Activated naive CD8-positive, alpha-beta T cell treated with anti-CD3 and anti-CD28 coated beads, Interleukin-2, amount 10 ng/mL, durations not matched to agents 7 days and 5 days (primary cell): ENCODE data around the gene ARMC3. TPM values are rescaled to one million over a fixed set of nuclear protein-coding genes. Genes with fewer than 3 reads are reported as not detected.

Experiments used
- ATAC-seq: fragments of 150-1000 bp; cut with Tn5 transposase; one replicate; pipeline ENCODE4 v1.10.0; 2021; ENCODE audit warnings: low read depth, moderate library complexity
- POLR2A ChIA-PET: fragments of 350-600 bp; sonication (Branson Sonifier 250); formaldehyde crosslinking; loops from one replicate; lab custom pipeline; 2021; ENCODE audit warnings: antibody characterized with exemption; lab: Charles Lee
- DNase-seq: peaks from one replicate; pipeline ENCODE4 v3.0.0; 2021
- H3K27ac Mint-ChIP-seq: one replicate; pipeline ENCODE4 v1.8.0; 2022; ENCODE audit warnings: mild to moderate bottlenecking, mixed read lengths
- H3K27me3 Mint-ChIP-seq: one replicate; pipeline ENCODE4 v1.8.0; 2022; ENCODE audit warnings: mild to moderate bottlenecking, moderate library complexity, mixed read lengths
- H3K36me3 Mint-ChIP-seq: one replicate; pipeline ENCODE4 v1.8.0; 2021; ENCODE audit warnings: mild to moderate bottlenecking, mixed read lengths
- H3K4me1 Mint-ChIP-seq: one replicate; pipeline ENCODE4 v1.8.0; 2021; ENCODE audit warnings: mixed read lengths
- H3K4me3 Mint-ChIP-seq: one replicate; pipeline ENCODE4 v1.8.0; 2022; ENCODE audit warnings: mild to moderate bottlenecking, moderate library complexity, mixed read lengths
- H3K9me3 Mint-ChIP-seq: one replicate; pipeline ENCODE4 v1.8.0; 2021; ENCODE audit warnings: mixed read lengths
- total RNA-seq, 2 experiments: library from RNA; stranded (reverse); gene quantifications; one replicate each; pipeline ENCODE4 v1.2.3, GENCODE V29; 2021

The ARMC3 gene
- total RNA-seq, 2 experiments from 2014 or later = not detected

DNA sequence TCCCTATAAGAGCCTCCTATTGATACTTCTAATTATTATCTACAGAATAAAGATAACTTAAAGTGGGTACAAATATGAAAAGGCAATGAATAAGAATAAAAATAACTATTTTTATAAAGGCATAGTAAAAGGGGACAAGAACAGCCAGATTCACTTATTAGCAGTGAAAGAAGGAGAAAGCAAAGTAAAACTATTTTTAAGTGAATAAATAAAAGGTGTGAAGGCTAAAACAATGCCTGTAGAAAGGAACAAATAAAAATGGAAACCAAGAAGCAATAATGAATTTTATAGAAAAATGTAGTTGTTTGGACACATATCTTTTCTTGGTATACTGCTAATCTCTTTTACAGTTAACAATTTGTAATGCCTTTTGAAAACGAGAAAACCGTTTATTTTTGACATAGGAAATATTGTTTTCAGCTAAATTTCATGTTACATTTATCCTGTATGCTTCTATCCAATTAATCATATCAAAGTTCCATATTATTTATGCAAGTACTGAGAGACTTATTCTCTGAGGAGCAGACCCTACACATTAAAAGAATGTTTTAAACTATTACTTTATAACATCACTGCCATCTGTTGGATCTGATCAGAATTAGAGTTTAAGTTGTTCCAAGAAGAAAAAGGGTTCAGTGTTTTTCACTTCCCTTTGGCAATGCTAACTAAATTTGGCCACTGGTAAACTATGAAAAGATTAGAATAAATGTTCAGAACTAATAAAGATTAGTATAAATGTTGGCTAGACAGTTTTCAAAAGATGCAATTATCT, 59.1 kb downstream of the ARMC3 start:
- peaks cover 9% of the 10 kb centered on the region for H3K27me3 Mint-ChIP-seq
- H3K4me3 Mint-ChIP-seq = no peak overlapping the region
- H3K9me3 Mint-ChIP-seq = no peaks in the 10 kb centered on the region
- H3K4me1 Mint-ChIP-seq = peaks cover 8% of the 10 kb centered on the region
- ATAC-seq = no peak
- no peak overlapping the region for H3K27ac Mint-ChIP-seq
- POLR2A ChIA-PET = interaction anchor here (0.9 kb wide), 1 partner anchor 413 kb away, joined by 3 read pairs; no protein-coding TSS in a partner anchor
- no peaks in the 10 kb centered on the region for H3K36me3 Mint-ChIP-seq
- DNase-seq = no peak

DNA sequence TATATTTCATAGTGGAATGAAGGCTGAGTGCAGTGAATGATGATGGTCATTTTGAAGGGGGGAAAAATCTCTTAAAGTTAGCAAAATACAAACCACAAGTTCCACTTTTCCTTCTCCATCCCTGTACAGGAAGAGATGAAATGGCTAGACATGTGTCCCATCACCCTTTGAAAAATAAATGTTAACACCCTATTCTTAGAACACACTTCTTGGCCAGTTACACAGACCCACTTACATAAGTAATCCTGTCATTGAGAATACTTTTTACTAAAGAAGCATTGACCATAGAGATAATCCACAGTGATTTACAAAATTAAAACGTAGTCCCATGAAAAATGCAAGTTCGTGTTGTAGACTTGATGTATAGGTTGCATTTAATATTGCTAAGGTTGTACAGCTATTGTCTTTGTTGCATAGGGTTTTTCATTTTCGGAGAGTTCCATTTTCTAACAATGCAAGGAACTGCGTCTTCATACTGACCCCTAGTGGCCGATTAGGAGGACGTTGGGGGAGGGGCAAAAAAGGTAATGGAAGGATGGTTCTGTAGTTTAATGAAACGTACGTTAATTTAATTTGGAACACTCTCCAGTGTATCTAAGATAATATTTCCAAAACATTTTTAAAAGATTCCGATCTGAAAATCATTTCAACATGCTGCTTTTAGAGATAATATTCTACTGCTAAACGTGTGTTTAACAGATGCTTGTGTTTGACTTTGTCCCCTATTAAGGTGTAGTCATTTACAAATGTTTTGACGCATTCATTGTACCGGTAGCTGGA, 60.9 kb downstream of the ARMC3 start:
- ATAC-seq (peak; percentile 61), DNase-seq (peak; percentile 40)
- POLR2A ChIA-PET = no interaction called here
- Mint-ChIP-seq H3K27me3 (peaks cover 6% of the 10 kb centered on the region), H3K36me3 (no peaks in the 10 kb centered on the region), H3K27ac (no peak overlapping the region), H3K9me3 (no peaks in the 10 kb centered on the region), H3K4me1 (peaks cover 9% of the 10 kb centered on the region), H3K4me3 (no peak overlapping the region)

GRCh38 chr10:22990443-22990842, 62.6 kb downstream of the ARMC3 start:
- ATAC-seq (no peak), DNase-seq (no peak)
- Mint-ChIP-seq H3K4me1 (peaks cover 8% of the 10 kb centered on the region), H3K4me3 (no peak overlapping the region), H3K36me3 (no peaks in the 10 kb centered on the region), H3K27me3 (peaks cover 14% of the 10 kb centered on the region), H3K27ac (no peak overlapping the region), H3K9me3 (no peaks in the 10 kb centered on the region)
- POLR2A ChIA-PET = no interaction called here

DNA sequence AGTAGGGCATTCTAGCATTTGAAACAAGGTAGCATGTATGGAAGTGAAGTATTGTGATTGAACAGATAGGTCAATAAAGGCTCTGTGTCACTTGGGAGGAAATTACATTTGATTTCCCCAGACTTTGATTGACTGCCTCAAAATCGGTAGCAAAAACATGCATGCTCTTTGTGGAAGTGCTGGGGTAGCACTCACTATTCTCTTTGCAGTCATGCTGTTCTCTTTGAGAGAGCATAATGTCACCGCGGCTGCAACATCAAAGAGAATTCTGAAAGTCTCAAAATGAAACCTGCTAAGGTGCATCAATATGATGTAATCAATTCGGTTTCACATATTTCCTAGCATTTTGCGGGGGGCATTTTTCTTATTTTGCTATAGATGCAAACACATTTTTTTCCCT, 64.2 kb downstream of the ARMC3 start:
- DNase-seq (no peak), ATAC-seq (peak; percentile 81)
- Mint-ChIP-seq H3K4me3 (no peak overlapping the region), H3K4me1 (peaks cover 8% of the 10 kb centered on the region), H3K27me3 (peaks cover 22% of the 10 kb centered on the region), H3K9me3 (no peaks in the 10 kb centered on the region), H3K36me3 (no peaks in the 10 kb centered on the region), H3K27ac (no peak overlapping the region)
- POLR2A ChIA-PET = no interaction called here

DNA sequence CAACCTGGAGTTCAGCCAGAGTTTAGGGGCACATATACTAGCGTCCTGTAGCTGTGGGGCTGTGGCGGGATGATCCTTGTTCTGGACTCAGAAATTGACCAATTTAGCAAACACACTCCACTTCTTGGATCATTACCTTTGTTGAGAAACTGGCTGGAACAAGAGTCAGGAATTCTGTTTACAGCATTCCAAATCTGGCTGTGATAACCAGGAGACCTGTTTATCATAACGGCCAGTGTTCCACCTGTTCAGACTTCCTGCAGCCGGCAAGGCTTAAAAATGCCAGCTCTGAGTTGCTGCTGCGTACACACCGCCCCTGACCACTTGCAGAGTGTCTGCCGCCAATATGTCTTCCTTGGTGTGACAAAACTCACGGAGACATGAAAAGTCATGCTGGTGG, 64.8 kb downstream of the ARMC3 start:
- POLR2A ChIA-PET = no interaction called here
- Mint-ChIP-seq H3K27me3 (peaks cover 23% of the 10 kb centered on the region), H3K27ac (no peak overlapping the region), H3K36me3 (no peaks in the 10 kb centered on the region), H3K9me3 (no peaks in the 10 kb centered on the region), H3K4me3 (no peak overlapping the region), H3K4me1 (peaks cover 8% of the 10 kb centered on the region)
- DNase-seq (no peak), ATAC-seq (no peak)

DNA sequence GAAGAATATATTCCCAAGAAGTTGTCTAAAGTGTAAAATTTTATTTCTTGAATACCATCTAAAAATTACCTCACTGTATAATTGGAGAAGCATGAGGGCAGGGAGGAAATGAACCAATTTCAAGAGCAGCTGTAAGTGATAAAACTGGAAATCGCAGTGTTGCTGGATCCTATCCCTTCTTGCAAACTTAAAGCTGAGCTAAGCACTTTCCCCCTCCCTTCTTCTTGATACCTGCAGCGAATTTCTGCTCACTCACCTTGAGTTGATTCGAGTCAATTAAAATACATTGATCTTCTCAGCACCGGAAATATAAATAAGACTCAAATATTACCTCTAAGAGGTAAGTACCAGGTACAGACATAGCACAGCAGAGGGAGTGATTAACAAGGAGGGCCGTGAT, 65.5 kb downstream of the ARMC3 start:
- H3K27ac Mint-ChIP-seq = no peak overlapping the region
- peaks cover 8% of the 10 kb centered on the region for H3K4me1 Mint-ChIP-seq
- DNase-seq (no peak), ATAC-seq (no peak)
- H3K27me3 Mint-ChIP-seq = peaks cover 25% of the 10 kb centered on the region
- no peaks in the 10 kb centered on the region for H3K36me3 Mint-ChIP-seq
- POLR2A ChIA-PET = no interaction called here
- no peaks in the 10 kb centered on the region for H3K9me3 Mint-ChIP-seq
- no peak overlapping the region for H3K4me3 Mint-ChIP-seq

- no peaks in the 10 kb centered on the region for H3K36me3 Mint-ChIP-seq
- POLR2A ChIA-PET = no interaction called here
- no peak overlapping the region for H3K4me3 Mint-ChIP-seq
- DNase-seq = no peak
- no peak overlapping the region for H3K27ac Mint-ChIP-seq
- no peak for ATAC-seq
- no peaks in the 10 kb centered on the region for H3K9me3 Mint-ChIP-seq
- peaks cover 29% of the 10 kb centered on the region for H3K27me3 Mint-ChIP-seq
- H3K4me1 Mint-ChIP-seq = peaks cover 1% of the 10 kb centered on the region
Measured at GRCh38 chr10:22997096-22997495, 69.2 kb downstream of the ARMC3 start.

DNA sequence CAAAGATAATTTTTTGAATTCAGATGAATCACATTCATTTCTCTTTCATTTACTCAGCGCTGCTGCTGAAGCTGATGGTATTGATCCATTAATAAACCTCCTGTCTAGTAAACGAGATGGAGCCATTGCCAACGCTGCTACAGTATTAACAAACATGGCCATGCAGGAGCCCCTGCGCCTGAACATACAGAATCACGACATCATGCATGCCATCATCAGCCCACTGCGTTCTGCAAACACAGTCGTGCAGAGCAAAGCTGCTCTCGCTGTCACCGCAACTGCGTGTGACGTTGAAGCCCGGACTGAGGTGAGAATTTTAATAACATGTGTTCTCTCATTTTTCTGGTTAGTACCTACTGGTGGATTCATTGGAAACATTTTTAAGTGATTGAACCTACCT, 70.2 kb downstream of the ARMC3 start:
- H3K4me1 Mint-ChIP-seq = no peaks in the 10 kb centered on the region
- no peaks in the 10 kb centered on the region for H3K9me3 Mint-ChIP-seq
- ATAC-seq = no peak
- no peak overlapping the region for H3K27ac Mint-ChIP-seq
- POLR2A ChIA-PET = no interaction called here
- H3K4me3 Mint-ChIP-seq = no peak overlapping the region
- no peaks in the 10 kb centered on the region for H3K36me3 Mint-ChIP-seq
- H3K27me3 Mint-ChIP-seq = peaks cover 29% of the 10 kb centered on the region
- DNase-seq = no peak

- Mint-ChIP-seq H3K27me3 (peaks cover 34% of the 10 kb centered on the region), H3K4me1 (no peaks in the 10 kb centered on the region), H3K4me3 (no peak overlapping the region), H3K27ac (no peak overlapping the region), H3K36me3 (no peaks in the 10 kb centered on the region), H3K9me3 (no peaks in the 10 kb centered on the region)
- ATAC-seq = no peak
- POLR2A ChIA-PET = no interaction called here
- DNase-seq = no peak
Measured at GRCh38 chr10:22999942-23000341, 72.1 kb downstream of the ARMC3 start.

DNA sequence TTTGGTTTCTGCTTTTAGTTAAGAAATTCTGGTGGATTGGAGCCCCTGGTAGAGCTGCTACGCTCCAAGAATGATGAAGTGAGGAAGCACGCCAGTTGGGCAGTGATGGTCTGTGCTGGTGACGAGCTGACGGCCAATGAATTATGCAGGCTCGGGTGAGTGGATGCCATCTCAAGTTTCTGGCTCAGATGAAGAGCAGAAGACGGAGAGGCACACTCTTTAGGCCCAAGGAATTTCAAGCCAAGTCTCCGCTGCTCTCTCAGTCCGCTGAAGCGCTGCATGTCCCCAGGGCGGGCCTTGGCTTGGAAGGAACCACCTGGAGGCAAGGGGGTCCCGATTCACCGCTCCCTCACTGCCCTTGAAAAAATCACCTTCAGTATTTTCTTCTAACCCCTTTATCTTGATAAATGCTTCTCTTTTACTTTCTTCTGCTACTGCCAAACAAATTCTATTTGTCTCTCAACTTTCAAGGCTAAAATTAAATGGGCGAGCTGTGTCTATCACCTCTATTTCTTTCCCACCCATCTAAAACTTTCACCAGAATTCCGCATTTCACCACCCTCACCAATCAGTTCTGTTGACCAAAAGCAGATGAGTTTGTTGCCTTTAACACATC, 74.2 kb downstream of the ARMC3 start:
- Mint-ChIP-seq H3K4me3 (no peak overlapping the region), H3K9me3 (no peaks in the 10 kb centered on the region), H3K27me3 (peaks cover 27% of the 10 kb centered on the region), H3K36me3 (no peaks in the 10 kb centered on the region), H3K27ac (no peak overlapping the region), H3K4me1 (no peaks in the 10 kb centered on the region)
- POLR2A ChIA-PET = no interaction called here
- DNase-seq (no peak), ATAC-seq (no peak)

- DNase-seq = no peak
- no peaks in the 10 kb centered on the region for H3K9me3 Mint-ChIP-seq
- POLR2A ChIA-PET = no interaction called here
- no peaks in the 10 kb centered on the region for H3K4me1 Mint-ChIP-seq
- no peak for ATAC-seq
- H3K27me3 Mint-ChIP-seq = peaks cover 22% of the 10 kb centered on the region
- no peak overlapping the region for H3K27ac Mint-ChIP-seq
- H3K36me3 Mint-ChIP-seq = no peaks in the 10 kb centered on the region
- H3K4me3 Mint-ChIP-seq = no peak overlapping the region
Measured at GRCh38 chr10:23005150-23005549, 77.3 kb downstream of the ARMC3 start.

- H3K4me3 Mint-ChIP-seq = no peak overlapping the region
- no peaks in the 10 kb centered on the region for H3K4me1 Mint-ChIP-seq
- DNase-seq (no peak), ATAC-seq (no peak)
- no peaks in the 10 kb centered on the region for H3K36me3 Mint-ChIP-seq
- no peaks in the 10 kb centered on the region for H3K9me3 Mint-ChIP-seq
- H3K27me3 Mint-ChIP-seq = peaks cover 20% of the 10 kb centered on the region
- H3K27ac Mint-ChIP-seq = no peak overlapping the region
- POLR2A ChIA-PET = no interaction called here
Measured at GRCh38 chr10:23013581-23014335, 85.9 kb downstream of the ARMC3 start.

DNA sequence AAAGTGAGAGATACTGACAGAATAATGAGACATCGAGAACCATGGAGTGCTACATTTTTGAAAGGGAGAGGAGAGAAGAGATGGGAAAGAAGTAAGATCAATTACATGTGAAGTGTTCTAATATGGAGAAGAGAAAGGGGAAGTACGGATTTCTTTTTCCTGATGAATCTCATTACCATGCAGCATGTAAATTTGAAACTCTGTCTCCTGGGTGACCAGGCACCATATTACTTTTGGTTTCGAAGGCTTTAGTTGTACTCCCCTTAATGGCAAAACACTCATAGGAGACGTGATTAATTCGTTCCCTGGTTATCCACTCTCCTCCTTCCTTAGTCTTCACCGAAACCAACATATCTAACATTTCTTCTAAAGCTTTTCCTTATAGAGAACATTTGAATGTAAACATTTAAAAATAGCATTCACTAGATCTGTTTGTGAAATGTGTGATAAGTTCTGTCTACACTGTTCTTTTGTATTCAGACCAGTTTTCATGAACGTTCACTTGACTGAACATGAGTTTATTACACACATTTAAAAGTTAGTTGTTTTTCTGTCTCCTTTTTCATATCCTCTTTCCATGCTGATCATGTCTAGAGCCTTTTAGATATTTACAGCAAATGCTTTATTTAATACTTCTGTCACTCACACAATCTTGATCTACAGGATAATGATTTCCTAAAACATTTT, 87.3 kb downstream of the ARMC3 start:
- no peak overlapping the region for H3K4me3 Mint-ChIP-seq
- DNase-seq (no peak), ATAC-seq (no peak)
- no peaks in the 10 kb centered on the region for H3K4me1 Mint-ChIP-seq
- peaks cover 24% of the 10 kb centered on the region for H3K27me3 Mint-ChIP-seq
- no peaks in the 10 kb centered on the region for H3K36me3 Mint-ChIP-seq
- H3K27ac Mint-ChIP-seq = no peak overlapping the region
- no peaks in the 10 kb centered on the region for H3K9me3 Mint-ChIP-seq
- POLR2A ChIA-PET = no interaction called here
